ENCODE measurements around the gene LSR. TPM values are rescaled to one million over a fixed set of nuclear protein-coding genes. Genes with fewer than 3 reads are reported as not detected.

The LSR gene
- total RNA-seq, 1 experiment from 2014 or later: 64.7 TPM

GRCh38 chr19:35267353-35267817 lies 18.6 kb downstream of the LSR start:
- ChIA-PET CTCF (no interaction called here), POLR2A (no interaction called here)
- peak overlapping the region; percentile 86 to 93 for H3K4me3 ChIP-seq (ENCODE audit: low read depth in 2 of 2, low read length in 2 of 2)
- in situ Hi-C loops (cut with HindIII; ENCODE audit: low pct_unique_long_range_greater_than_20kb, low sequenced_read_pairs): no loop called here
- no peak for DNase-seq (ENCODE audit: low read depth, low spot score)
- peak overlapping the region; percentile 99 for H3K27ac ChIP-seq (ENCODE audit: low read length)
- H3K9me3 ChIP-seq (ENCODE audit: control insufficient read depth, insufficient read depth, low read depth, low read length): no peaks in the 10 kb centered on the region
- H3K4me1 ChIP-seq (ENCODE audit: control insufficient read depth, insufficient read depth, low read length): peaks cover 25% of the 10 kb centered on the region
- TF ChIP-seq CTCF (IDR thresholded peaks at IDR 0.05): no peak
- TF ChIP-seq SIN3A (IDR thresholded peaks at IDR 0.05; ENCODE audit: borderline replicate concordance, insufficient read depth, low read depth, low read length): no peak
- TF ChIP-seq POLR2AphosphoS5 (IDR thresholded peaks at IDR 0.05; ENCODE audit: low read depth, low read length): no peak
- TF ChIP-seq REST (IDR thresholded peaks at IDR 0.05; ENCODE audit: insufficient read depth in 1 of 2, low read depth in 2 of 2, low read length in 1 of 2): no peak
- no peak for TF ChIP-seq TCF7L2 (IDR thresholded peaks at IDR 0.05; ENCODE audit: low read depth, low read length)
- peaks cover 14% of the 10 kb centered on the region; the same call in 1 of the 2 replicates for H3K36me3 ChIP-seq (ENCODE audit: control insufficient read depth, insufficient read depth, low read length)
- intact Hi-C loops (cut with micrococcal nuclease; ENCODE audit: unreplicated experiment): no loop called here
- TSS peak; percentile 81 for BruUV-seq (replicated peaks)
- no peaks in the 10 kb centered on the region for H3K27me3 ChIP-seq (ENCODE audit: control insufficient read depth, insufficient read depth, low read length)
- ATAC-seq: no peak

GRCh38 chr19:35267818-35268535 lies 19.2 kb downstream of the LSR start:
- Histone ChIP-seq H3K4me1 (ENCODE audit: control insufficient read depth, insufficient read depth, low read length) (peaks cover 25% of the 10 kb centered on the region), H3K27ac (ENCODE audit: low read length) (peak overlapping the region; percentile 99), H3K27me3 (ENCODE audit: control insufficient read depth, insufficient read depth, low read length) (no peaks in the 10 kb centered on the region), H3K4me3 (ENCODE audit: low read depth in 2 of 2, low read length in 2 of 2) (peak overlapping the region; percentile 86 to 93), H3K36me3 (ENCODE audit: control insufficient read depth, insufficient read depth, low read length) (peaks cover 14% of the 10 kb centered on the region; the same call in 1 of the 2 replicates), H3K9me3 (ENCODE audit: control insufficient read depth, insufficient read depth, low read depth, low read length) (no peaks in the 10 kb centered on the region)
- DNase-seq (ENCODE audit: low read depth, low spot score): no peak
- in situ Hi-C loops (cut with HindIII; ENCODE audit: low pct_unique_long_range_greater_than_20kb, low sequenced_read_pairs) (no loop called here), intact Hi-C loops (cut with micrococcal nuclease; ENCODE audit: unreplicated experiment) (no loop called here)
- ChIA-PET CTCF (interaction anchor here (0.6 to 0.7 kb wide), 4 partner anchors 72 to 227 kb away, joined by 3 to 5 read pairs (median 4); no protein-coding TSS in a partner anchor), POLR2A (interaction anchor here (0.6 kb wide), 1 partner anchor 799 kb away, joined by 6 read pairs; no protein-coding TSS in a partner anchor)
- ATAC-seq: peak; percentile 60
- no TSS peak for BruUV-seq (replicated peaks)
- TF ChIP-seq POLR2AphosphoS5 (IDR thresholded peaks at IDR 0.05; ENCODE audit: low read depth, low read length) (peak; percentile 86), CTCF (IDR thresholded peaks at IDR 0.05) (no peak), SIN3A (IDR thresholded peaks at IDR 0.05; ENCODE audit: borderline replicate concordance, insufficient read depth, low read depth, low read length) (0 out of 2 replicates have a peak, but pooled peaks have one; percentile 85), TCF7L2 (IDR thresholded peaks at IDR 0.05; ENCODE audit: low read depth, low read length) (no peak), REST (IDR thresholded peaks at IDR 0.05; ENCODE audit: insufficient read depth in 1 of 2, low read depth in 2 of 2, low read length in 1 of 2) (no peak)

Measured in Panc1 (cell line).